Endothelial cell of umbilical vein (primary cell): ENCODE results near the gene NQO2.

Experiments used
- EZH2 ChIP-seq: IDR thresholded peaks from 2 replicates; pipeline ENCODE4 v1.6.1; 2012; ENCODE audit warnings: borderline replicate concordance, low read depth, mild to moderate bottlenecking, moderate library complexity, low read length, inconsistent platforms; ENCODE audit not compliant: severe bottlenecking
- FOS ChIP-seq: IDR thresholded peaks from 2 replicates; pipeline ENCODE4 v1.6.1; 2011; ENCODE audit warnings: mild to moderate bottlenecking, low read length, moderate library complexity, borderline replicate concordance; ENCODE audit not compliant: insufficient read depth
- GATA2 ChIP-seq: IDR thresholded peaks from 2 replicates; pipeline ENCODE4 v1.7.0; 2011; ENCODE audit warnings: low read depth, mild to moderate bottlenecking, moderate library complexity, mixed read lengths, low read length; ENCODE audit not compliant: insufficient read length, insufficient read depth
- JUN ChIP-seq: IDR thresholded peaks from 2 replicates; pipeline ENCODE4 v1.6.1; 2011; ENCODE audit warnings: borderline replicate concordance, low read depth; ENCODE audit not compliant: insufficient read length, insufficient read depth
- MYC ChIP-seq: IDR thresholded peaks from one replicate; pipeline ENCODE4 v1.6.1; 2011; ENCODE audit warnings: mild to moderate bottlenecking, low read depth, low read length
- POLR2A ChIP-seq: IDR thresholded peaks from 2 replicates; pipeline ENCODE4 v1.6.1; 2012; ENCODE audit warnings: low read depth, mild to moderate bottlenecking, control low read depth, low read length
- POLR2AphosphoS5 ChIP-seq: IDR thresholded peaks from 2 replicates; pipeline ENCODE4 v1.6.1; 2012; ENCODE audit warnings: low read depth, mild to moderate bottlenecking, control low read depth, low read length, moderate library complexity; ENCODE audit not compliant: insufficient read depth
- TF ChIP-seq, protein P1 (sequence below), 2 donors: IDR thresholded peaks; 1 replicate in 1 of 2; 2 replicates in 1 of 2; pipeline ENCODE4 v1.5.1; 2011; ENCODE audit warnings: low read length in 2 of 2, mild to moderate bottlenecking in 2 of 2, moderate library complexity in 2 of 2, control low read depth in 1 of 2, inconsistent platforms in 1 of 2, low read depth in 1 of 2; ENCODE audit not compliant: insufficient read depth in 1 of 2; ENCODE audit errors: extremely low read depth in 1 of 2
- TF ChIP-seq, protein P2 (sequence below): IDR thresholded peaks from 2 replicates; pipeline ENCODE4 v1.6.1; 2011; ENCODE audit not compliant: insufficient read depth, insufficient read length

DNA sequence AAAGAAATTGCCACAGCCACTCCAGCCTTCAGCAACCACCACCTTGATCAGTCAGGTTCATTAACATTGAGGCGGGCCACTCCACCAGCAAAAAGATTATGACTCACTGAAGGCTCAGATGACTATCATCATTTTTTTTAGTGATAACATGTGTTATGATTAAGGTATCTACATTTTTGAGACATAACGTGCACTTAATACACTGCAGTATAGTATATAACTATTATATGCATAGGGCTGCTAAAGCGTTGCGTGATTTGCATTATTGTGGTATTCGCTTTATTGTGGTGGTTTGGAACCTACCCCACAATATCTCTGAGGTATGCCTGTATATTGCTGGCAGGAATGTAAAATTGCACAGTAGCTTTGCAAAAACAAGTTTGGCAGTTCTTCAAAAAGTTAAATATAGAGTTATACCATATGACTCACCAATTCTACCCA is 61.8 kb downstream of the NQO2 start:
- TF ChIP-seq, protein P1, sequence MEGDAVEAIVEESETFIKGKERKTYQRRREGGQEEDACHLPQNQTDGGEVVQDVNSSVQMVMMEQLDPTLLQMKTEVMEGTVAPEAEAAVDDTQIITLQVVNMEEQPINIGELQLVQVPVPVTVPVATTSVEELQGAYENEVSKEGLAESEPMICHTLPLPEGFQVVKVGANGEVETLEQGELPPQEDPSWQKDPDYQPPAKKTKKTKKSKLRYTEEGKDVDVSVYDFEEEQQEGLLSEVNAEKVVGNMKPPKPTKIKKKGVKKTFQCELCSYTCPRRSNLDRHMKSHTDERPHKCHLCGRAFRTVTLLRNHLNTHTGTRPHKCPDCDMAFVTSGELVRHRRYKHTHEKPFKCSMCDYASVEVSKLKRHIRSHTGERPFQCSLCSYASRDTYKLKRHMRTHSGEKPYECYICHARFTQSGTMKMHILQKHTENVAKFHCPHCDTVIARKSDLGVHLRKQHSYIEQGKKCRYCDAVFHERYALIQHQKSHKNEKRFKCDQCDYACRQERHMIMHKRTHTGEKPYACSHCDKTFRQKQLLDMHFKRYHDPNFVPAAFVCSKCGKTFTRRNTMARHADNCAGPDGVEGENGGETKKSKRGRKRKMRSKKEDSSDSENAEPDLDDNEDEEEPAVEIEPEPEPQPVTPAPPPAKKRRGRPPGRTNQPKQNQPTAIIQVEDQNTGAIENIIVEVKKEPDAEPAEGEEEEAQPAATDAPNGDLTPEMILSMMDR (IDR thresholded peaks at IDR 0.05; ENCODE audit: extremely low read depth in 1 of 2, insufficient read depth in 1 of 2, low read depth in 1 of 2, low read length in 2 of 2): no peak
- TF ChIP-seq POLR2A (no peak), POLR2AphosphoS5 (no peak), JUN (no peak), EZH2 (no peak), MYC (no peak), GATA2 (no peak), FOS (no peak)
- TF ChIP-seq, protein P2, sequence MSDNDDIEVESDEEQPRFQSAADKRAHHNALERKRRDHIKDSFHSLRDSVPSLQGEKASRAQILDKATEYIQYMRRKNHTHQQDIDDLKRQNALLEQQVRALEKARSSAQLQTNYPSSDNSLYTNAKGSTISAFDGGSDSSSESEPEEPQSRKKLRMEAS: no peak
